ENCODE results near the gene ERGIC1.
A peak's percentile ranks its signal among the peaks of the same experiment; 100 is the strongest.
"Not testable (repeated sequence)": the region's sequence is repeated elsewhere in the genome, so short reads cannot be mapped to it uniquely, and the experiment has no call there.

Gene ERGIC1

DNA sequence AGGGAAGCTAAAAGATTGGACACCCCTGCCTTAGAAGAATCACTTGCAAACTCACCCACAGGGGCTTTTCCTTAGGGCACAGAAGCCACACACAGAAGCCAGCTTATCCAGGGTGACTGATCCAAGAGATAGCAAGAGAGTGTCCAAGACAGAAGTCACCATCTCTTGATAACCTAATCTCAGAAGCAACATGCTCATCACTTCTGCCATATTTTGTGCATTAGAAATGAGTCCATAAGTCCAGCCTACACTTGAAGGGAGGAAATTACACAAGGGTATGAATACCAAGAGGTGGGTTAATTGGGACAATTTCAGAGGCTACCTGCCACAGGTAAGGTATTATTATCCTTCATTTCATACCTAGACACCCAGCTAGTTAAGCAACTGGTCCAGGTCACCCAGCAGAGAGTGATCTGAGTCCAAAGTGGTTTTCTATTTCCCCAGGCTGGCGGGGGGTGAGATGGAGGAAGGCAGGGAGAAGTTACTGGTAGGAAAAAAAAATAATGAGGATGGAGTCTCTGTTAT, 3.7 kb upstream of the ERGIC1 start:
- no peak for DNase-seq

DNA sequence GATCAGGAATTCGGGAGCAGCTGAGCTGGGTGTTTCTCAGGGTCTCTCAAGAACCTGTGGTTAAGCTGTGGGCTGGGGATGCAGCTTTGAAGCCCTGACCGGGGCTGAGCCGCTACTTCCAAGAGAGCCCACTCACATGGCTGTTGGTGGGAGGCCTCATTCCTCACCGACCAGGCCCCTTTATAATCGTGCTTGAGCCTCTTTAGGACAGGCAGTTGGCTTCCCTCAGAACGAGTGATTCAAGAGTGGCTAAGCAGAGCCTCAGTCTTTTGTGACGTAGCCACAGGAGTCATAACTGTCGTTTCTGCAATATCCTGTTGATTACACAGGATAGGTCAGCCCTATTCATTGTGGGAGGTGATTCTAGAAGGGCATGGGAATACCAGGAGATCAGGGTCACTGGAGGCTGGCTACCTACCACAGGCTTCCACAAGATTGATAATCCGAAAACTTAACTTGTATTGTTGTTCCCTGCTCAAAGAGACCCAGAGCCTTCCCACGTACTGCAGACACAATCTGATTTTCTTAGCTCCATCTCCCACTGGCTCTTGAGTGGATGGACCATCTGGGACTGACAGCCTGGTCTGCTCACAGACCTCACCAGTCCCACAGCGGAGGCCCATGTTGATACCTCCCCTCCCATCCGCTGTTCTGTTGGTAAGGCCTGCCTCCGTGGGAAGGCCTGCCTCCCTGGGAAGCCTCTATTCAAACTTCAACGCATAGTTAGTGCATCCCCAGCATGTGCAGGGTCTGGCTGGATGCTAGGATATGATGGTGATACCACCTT, 3.0 kb upstream of the ERGIC1 start:
- DNase-seq: peak; percentile 44

DNA sequence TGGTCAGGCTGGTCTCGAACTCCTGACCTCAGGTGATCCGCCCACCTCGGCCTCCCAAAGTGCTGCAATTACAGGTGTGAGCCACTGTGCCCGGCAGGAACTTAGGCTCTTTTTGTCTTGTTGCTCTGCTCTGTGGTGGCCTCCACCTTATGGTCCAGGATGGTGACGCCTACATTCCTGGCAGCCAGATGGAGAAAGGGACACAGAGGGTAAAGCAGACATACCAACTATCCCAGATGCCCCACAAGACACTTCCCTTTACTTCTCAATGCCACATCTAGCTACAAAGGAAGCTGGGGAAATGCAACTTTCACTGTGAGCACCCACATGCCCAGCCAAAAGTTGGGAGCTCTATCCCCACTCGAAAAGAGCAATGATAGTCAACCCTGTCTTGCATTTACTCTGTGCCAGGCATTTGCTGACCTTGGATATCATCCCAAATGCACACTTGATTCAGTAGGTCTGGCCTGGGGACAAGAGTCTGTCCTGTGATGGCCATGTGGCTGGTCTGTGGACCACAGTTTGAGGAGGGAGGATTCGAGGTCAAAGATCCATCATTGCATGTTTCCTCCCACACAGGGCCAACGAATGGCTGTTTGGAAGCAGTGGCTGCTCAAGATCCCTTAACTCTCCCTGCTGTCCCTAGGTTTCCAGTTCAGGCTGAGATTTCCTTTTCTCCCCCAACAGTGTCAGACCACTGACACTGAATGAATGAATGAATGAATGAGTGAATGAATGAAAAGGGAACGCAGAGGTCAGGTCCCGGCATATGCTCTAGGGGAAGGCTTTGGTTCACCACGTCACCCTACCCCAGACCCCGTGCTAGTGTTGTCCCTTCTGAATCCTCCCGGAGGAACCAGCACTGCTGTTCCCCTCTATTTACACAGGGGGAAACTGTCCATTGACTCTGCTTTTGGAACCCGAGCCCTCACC, 1.4 kb upstream of the ERGIC1 start:
- DNase-seq: no peak

DNA sequence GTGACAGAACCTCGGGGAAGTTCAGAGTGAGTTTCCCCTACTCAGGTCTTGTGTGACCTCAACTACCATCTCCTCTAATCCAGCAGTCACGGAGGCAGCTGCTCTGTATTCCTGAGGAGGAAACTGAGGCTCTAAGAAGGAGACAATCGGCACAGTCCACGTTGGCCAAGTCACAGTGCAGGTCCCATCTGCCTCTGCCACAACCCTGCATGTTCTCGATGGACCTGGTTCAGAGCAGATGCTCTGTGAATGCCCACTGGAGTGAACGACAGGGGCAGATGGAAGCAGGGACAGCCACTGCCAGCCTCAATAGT, 722 bp upstream of the ERGIC1 start:
- no peak for DNase-seq

DNA sequence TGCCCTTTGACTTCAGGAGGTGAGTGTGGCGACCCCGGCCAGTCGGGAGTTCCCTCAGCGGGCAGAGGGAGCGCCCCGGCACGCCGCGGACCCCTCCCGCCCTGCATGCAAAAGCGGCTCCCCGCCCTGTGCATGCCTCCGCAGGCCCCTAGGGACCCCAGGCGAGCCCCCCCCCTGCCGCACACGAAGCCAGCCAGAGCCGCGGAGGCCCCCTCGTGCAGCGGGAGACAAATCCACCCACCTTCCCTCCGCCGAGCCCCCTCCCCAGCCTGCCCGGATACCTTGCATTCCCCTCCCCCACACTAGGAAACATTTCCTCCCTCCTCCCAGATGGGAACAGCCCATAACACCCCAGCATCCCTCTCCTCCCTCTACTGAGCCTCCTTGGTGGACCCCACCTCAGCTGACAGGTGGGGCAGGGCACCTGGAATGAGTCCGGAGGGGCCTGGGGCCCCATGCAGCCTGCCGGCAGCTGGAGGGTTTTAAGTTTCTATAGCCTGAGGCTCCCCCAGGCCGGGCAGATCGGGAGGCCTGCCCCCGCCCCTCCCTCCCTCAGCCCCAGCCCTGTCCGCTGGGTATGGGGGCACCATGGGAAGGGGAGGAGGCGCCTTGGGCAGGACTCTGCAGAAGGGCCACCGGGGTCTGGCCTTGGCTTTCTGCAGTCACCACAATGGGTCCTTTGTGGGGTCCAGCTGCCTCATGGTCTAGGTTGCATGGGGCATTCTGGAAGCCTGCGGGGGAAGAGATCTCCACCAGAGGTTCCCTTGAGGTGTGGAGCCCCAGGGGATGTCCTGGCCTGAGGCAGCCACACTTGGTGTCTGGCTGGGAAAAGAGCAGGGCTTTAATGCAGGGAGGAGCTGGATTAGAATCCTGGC, 601 bp downstream of the ERGIC1 start:
- DNase-seq: peak; percentile 44

DNA sequence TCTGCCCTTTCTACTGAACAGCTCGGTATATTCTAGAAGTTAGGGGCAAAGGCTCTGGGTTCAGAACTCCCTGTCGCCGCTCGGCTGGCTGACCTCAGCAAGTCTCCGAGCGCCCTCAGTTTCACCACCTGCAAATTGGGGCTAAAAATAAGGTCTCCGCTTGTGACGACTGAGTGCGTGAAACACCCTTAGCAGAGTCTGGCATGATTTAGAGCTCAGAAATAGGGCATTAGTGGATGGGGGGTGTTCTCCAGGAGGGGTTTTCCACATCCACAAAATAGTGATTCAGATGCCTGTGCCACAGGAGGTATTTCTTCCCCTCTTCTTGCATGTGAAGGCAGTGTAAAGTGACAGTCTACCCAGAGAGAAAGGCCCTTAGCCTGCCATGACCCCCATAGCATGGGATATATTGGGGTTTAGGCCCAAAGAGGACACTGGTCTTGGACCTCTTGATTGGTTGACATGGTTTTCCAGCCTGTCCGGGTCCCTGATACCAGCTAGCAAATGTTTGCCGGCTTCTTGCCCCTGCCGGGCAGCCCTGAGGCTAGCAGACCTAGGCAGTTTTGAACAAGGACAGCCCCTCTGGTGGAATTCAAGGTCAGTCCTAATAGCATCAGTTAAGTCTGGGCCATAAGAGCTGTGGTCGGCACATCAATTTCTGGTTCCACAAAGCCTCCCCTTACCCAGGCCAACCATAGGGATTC, 1.4 kb downstream of the ERGIC1 start:
- DNase-seq: no peak

DNA sequence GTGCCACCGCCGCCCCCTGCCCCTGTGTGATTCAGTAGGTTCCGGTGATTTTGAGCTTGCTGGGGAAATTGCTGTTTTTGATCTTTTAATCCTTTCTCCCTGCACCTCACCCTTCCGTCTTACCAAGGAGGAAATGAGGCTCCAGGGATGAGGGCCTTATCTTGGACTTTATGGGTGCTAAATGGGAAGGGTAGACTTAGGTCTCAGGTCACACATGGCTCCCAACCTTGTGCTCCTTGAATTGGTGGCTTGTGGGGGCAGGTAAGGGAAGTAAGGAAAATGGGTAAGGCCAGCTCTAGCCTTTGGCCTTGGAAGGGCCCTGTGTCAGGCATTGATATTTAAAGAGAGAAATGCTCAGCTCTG, 1.9 kb downstream of the ERGIC1 start:
- no peak for DNase-seq

DNA sequence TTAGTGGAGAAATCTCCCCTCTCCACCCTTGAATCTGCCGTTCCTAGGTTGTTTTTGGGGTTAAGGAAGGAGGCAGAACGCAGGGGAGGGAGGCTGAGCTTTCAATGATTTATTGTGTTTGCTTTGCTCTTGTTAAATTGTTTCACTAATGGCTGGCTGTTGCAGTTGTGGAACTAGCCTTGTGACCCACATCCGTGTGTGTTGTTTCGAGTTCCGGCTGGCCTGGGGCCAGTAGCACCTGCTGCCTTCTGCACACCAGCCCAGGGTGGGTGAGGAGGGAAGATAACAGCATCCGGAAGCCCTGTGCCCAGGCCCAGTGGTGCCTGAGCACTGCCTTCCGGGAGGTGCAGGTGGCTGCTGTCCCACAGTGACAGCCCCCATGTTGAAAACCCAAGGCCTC, 3.6 kb downstream of the ERGIC1 start:
- peak; percentile 92 for DNase-seq

DNA sequence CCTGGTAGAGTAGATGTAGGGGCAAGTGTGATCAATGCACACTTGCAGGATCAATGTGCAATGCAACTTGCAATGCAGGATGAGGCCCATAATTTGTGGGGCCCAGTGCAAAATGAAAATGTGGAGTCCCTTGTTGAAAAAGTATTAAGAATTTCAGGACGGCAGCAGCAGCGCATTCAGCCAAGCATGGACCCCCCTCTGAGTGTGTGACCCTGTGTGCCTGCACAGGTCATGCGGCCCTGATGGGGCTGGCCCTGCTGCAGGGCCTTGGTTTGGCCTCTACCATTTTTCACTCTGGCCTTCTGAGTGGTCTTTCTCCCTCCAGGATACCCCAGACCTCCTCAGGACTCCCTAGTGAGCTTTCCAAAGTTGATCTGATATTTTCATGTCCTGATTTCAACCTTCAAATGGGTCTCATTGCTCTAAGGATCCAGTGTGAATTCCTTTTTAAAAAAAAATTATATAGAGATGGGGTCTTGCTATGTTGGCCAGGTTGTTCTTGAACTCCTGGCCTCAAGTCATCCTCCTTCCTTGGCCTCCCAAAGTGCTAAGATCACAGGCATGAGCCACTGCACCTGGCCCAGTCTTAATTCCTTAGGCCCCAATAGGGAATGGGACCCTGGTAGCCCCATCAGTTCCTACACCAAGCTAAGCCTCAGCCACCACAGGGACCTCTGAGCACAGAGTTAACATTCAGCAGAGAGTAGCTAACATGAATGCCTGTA, 4.3 kb downstream of the ERGIC1 start:
- no peak for DNase-seq

DNA sequence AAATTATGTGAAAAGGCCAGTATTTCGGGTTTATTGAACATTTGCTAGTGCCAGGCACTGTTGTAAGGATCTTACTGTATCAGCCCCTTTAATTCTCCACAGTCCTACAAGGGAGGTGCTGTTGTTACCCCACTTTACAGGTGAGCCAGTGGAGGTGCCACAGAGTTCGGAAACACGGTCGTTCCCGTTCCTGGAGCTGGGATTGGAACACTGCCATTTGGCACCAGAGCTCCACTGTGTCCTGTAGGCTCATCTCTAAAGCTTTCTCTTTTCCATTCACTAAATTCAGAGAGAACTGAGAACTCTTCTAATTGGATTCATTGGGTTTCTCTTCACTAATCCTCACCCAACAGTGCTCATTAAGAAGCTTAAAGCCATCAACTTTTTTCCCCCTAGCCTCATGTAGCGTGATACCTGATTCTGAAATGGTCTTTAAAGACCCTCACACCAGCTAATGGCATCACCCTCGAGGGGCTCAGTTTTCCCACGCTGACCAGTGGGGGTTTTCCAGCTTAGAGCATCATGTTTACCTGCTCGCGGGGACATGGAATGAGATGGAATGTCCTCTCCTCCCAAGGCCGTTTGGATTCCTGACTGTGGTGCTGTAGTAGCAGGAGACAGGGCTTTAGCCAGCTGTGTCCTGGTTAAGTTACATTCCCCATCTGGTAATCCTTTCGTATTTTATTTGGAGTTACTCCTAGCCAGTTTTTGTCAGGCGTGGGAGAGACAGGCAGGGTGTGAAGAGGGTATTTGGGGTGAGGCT, 5.8 kb downstream of the ERGIC1 start:
- DNase-seq: no peak

DNA sequence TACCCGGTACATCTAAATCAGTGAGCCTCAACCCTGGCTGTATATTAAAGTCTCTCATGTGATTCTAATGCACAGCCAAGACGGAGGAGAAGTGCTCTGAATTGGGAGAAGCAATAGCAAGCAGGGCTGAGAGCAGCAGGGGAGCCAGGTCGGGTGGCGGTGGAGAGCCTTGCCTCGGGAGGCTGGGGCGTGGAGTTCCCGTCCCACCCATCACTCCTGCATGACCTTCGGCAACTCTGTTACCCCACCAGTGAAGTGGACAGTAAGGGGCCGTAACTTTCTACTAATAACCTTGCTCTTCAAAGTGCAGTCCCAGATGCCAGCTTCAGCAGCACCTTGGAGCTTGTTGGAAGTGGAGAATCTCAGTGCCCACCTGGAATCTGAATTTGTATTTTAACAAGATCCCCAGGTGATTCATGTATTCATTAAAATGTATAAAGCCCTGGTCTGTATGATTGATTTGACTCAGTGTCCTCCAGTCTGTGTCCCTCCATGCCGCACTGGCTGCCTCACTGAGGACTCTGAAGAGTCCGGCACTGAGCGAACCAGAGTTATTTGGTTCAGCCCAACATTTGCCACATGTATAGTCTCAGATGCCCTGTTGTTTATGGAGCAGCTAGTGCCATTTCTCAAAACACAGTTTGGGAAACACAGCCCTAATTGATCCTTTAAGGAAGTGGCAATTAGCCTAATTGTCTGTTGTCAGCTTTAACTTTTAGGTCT, 6.5 kb downstream of the ERGIC1 start:
- DNase-seq: no peak

DNA sequence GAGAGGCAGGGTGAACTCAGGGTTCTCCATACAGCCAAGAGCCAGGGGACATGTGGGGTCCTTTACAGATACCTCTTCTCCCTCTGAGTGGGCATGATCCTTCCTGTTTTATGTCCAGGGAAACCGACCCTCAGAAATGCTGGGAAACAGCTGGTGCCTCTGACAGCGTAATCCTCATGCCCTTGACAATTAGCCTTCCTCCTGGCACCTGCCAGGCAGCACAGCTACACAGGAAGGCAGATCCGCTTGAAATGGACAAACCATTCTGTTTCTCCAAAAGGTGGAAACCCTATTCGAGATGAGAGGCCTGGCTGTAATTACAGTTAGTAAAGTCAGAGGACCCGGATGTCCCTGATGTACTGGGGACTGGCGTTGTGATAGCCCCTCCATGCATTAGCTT, 7.2 kb downstream of the ERGIC1 start:
- no peak for DNase-seq

DNA sequence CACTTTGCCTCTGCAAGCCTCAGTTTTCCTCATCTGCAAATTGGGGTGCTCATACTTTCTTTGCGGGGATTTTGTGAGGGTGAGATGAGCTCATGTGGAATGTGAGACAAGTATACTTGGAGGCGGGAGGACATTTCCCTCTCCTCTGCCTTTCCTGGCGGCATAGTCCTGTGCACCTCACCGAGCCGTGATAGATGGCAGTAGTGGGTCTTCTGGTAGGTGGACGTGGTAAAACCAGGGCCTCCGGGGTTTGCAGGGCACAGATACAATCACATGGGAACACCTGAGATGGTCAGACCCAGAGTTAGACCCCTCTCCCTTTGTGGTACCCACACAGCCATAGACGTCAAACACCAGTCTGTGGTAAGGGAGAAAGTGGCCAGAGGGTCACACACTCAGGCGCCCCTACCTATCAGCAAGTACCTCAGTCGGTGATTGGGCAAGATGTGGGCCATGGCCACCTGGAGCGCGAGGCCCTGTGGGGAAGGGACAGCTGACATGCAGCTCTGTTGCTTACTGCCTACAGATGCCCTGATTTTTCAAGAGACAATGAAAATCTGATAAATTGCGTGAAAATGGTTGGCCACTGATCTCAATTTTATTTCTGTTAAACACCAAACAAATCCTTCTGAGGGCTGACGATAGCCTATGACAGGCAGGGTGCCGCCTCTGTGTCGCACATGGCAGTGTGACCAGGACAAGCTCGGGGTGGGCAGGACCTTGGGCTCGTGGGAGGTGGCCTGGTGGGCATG, 9.9 kb downstream of the ERGIC1 start:
- DNase-seq: no peak

DNA sequence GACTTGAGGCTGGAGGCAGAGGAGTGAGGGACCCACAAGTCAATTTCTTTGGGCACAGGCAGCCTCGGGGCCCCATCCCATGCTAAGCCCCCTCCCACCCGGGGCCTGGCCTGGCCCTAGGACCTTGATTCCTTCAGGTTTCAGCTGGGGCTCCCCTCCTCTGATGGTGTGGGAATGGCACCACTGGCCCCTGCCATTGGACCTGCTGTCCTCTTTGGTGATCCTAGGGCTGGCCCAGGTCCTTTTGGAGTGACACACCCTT, 10.5 kb downstream of the ERGIC1 start:
- no peak for DNase-seq

DNA sequence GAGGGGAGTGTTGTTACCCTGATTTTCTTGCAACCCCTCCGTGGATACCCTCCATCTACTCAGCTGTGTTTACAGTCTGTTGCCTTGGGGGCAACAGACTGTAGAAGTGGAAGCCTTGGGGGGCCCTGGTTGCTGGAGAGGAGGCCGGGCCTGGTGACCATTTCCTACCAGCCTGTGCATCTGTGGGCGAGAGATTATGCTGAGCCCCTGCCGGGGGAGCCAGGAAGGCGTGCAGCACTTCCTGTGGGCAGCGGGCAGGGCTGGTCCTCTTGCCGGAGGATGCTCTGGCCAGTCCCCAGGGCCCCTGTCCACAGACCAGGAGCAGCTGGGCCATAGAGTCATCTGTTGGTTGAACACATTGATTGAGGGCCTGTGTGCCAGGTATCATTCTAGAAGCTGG, 11.1 kb downstream of the ERGIC1 start:
- DNase-seq: peak; percentile 39

DNA sequence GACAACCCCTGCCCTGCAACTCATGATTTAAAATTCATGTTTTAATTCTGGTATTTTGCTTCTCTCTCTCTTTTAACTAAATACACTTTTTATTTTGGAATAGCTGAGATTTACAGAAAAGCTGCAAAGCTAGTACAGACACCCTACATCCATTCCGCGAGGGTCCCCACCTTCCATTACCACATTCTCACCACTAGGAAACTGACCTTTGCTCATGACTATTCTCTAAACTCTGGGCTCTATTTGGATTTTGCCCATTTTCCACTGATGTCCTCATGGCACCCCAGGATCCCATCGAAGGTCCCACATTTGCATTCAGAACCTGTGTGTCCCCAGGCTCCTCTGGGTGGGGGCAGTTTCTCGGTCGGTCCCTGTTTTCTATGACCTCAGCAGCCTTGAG, 11.5 kb downstream of the ERGIC1 start:
- no peak for DNase-seq

DNA sequence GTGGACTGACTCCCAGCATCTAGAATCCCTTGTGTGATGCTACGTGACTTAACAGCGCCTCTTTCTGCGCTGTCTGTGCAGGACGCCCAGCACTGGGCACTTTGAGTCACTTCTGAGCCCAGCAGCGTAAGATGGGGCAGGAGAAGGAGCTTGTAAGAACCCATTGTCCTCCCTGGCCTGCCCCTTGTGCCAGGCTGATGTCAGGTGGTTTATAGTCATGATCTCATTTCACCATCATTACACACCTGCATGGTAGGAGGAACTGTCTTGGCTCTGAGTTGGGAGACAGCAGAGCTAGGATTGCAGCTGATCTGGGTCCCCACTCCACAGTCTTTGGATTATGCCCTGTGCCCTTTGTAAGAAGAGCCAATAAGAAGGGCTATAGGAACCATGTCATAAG, 12.2 kb downstream of the ERGIC1 start:
- no peak for DNase-seq

DNA sequence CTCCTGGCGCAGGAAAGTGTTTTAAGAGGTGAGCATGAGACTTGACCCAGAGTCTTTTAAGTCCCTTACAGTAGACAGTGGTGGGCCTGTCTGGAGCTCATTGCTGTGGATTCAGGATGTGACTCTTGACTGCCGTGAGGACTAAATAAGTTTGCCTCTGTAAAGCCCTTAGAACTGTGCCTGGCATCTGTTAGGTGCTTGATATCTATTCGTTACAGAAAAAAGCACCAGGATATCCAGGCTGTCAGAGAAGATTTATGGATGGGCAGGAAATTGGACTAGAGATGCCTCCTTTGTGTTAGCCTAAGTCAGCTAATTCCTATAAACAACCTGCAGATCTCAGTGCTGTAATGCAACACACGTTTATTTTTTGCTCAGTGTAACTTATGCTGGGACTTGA, 12.6 kb downstream of the ERGIC1 start:
- DNase-seq: no peak

DNA sequence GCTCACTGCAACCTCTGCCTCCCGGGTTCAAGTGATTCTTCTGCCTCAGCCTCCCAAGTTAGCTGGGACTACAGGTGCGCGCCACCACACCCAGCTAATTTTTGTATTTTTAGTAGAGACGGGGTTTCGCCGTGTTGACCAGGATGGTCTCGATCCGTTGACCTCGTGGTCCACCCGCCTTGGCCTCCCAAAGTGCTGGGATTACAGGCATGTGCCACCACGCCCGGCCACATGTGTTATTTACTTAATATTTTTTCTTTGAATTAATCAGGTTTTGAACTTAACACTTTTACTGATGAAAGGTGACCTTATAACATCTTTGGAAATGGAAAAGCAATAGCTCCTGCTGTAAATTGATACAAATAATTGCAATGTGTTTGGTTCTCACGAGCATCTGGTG, 13.5 kb downstream of the ERGIC1 start:
- not testable (repeated sequence) for DNase-seq

DNA sequence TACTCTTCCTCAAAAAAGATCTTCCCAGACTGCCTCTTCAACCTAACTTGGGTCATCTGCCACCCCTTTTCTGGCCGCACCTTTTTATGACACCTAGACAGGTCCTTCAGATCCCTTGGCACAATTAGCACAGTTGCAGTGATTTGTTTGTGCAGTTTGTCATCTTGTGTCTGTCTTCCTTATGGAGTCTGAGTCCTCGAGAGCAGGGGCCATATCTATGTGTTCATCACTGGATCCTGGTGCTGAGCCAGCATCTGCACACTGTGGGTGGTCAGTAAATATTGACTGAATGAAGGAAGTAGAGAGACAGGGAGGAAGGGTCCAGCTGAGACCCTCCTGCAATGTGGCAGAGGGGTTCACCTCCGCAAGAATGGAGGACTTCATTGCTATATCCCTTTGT, 14.4 kb downstream of the ERGIC1 start:
- no peak for DNase-seq
